GM20000 (cell line): ENCODE results near the gene TEAD1.

Source experiments
- DNase-seq: peaks from one replicate; pipeline ENCODE4 v3.0.0; 2012; ENCODE audit warnings: low spot score
- TF ChIP-seq, protein P1 (sequence below): IDR thresholded peaks from 2 replicates; pipeline ENCODE4 v1.5.1; 2012; ENCODE audit warnings: mild to moderate bottlenecking, control low read depth; ENCODE audit errors: extremely low read depth, missing control alignments

Gene TEAD1

DNA sequence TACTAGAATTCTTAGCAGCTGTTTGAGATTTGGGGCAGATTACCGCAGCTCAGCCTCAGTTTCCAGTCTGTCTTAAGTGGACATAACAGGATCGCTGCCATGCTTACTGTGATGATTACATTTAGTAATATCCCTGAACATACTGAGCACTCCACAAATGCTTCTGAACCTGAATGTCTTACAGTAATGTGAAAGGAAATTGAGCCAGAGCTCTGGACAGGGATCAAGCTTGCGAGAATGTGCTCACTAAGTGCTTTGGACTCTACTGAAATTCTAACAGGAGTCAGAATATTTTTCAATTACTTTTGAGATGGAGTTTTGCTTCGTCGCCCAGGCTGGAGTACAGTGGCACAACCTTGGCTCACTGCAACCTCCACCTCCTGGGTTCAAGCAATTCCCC is 216.3 kb downstream of the TEAD1 start:
- no peak for DNase-seq
- TF ChIP-seq, protein P1, sequence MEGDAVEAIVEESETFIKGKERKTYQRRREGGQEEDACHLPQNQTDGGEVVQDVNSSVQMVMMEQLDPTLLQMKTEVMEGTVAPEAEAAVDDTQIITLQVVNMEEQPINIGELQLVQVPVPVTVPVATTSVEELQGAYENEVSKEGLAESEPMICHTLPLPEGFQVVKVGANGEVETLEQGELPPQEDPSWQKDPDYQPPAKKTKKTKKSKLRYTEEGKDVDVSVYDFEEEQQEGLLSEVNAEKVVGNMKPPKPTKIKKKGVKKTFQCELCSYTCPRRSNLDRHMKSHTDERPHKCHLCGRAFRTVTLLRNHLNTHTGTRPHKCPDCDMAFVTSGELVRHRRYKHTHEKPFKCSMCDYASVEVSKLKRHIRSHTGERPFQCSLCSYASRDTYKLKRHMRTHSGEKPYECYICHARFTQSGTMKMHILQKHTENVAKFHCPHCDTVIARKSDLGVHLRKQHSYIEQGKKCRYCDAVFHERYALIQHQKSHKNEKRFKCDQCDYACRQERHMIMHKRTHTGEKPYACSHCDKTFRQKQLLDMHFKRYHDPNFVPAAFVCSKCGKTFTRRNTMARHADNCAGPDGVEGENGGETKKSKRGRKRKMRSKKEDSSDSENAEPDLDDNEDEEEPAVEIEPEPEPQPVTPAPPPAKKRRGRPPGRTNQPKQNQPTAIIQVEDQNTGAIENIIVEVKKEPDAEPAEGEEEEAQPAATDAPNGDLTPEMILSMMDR, result no peak

DNA sequence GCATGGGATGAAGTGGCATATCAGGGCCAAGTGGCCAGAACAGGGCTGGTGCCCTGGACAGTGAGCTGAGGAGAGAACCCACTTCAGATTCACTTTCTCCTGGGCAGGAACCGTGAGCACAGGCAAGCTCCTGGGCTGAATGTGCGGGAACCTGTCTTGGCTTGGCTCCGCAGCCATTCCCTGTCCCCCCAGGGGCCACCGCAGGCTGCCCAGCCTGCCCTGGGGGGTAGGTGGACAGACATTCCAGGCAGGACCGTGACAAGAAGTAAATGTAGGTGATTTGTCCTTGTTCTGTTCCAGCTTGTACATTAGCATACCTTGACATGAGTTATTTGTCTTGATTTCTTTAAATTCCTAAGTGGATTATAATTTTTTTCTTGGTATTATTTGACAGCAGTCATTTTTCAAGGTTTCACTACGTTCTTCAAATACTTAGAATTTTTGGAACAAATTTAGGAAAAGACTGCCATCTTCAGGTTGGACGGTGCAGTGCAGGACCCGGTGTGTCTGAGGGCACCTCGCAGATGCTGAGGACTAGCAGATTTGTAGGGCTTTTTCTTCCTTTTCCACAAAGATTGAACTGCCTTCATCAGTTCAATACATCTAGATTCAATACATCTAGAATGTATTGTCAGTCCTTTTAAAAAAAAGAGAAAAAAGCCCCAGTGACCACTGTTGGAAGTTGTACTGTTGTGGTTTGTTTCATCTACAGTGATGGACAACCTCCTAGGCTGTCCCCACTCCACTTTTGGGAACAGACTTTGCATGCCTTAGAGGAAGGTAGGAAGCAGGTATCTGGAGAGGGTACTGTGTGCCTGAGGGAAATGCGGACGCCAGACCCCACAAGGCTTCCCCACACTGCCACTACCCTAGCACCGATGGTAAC is 219.8 kb downstream of the TEAD1 start:
- DNase-seq, result peak; percentile 46

DNA sequence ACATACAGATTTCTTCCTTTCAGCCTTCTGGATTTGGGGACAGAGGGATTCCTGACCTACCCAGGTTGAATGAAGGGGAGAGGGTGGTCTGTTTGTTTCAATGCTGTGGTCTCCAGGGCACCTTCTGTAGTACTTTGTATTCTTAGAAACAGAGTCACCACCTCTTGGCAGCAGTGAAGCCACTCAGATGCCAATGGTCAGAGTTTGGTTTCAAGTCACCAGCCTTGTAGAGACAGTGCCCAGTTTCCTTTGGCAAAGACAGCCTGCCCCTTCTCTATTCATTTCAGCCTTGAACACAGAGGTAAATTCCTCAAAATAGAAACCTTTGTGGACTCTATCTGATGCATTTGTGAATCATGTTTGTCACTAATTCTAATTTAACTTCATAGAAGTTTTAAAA is 223.2 kb downstream of the TEAD1 start:
- no peak for DNase-seq
- TF ChIP-seq, protein P1, result no peak

More for the DNA sequence above, 219.8 kb downstream of the TEAD1 start:
- TF ChIP-seq, protein P1, result peak; percentile 73

DNA sequence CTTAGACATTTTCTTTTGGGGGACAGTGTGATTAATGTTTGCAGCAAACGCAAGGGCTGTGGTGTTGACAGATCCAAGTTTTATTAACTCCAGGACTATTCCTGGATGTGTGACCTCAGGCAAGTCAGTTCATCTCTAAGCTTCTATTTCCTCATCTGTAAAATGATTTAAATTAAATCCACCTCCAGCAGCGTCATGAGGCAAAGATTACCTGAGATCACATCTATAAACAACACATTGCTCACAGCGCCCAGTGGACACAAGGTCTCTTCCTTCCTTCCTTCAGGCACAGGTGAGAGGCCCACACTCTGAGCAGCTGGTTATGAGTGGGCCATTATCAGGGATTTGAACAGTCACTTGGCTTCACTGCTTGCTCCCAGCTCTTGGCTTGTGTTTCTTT is 223.6 kb downstream of the TEAD1 start:
- TF ChIP-seq, protein P1, result no peak
- no peak for DNase-seq

DNA sequence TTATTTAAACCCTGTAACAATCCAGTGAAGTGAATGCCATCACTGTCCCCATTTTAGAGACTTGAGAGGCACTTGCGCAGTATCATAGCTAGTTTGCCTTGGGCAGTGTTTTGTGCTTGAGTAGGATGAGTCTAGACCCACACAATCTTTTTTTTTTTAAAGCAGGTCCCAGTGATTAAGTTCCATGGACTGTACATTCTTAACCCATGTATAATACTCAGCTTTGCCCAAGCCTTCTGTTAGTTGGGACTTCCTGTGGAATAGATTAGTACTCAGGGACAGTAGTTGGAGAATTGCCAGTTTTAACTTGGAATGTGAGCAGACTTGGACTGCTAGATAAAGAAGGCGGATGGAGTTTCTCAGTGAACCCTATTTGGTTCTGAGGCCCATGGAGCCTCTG is 226.3 kb downstream of the TEAD1 start:
- DNase-seq, result no peak
- TF ChIP-seq, protein P1, result no peak

DNA sequence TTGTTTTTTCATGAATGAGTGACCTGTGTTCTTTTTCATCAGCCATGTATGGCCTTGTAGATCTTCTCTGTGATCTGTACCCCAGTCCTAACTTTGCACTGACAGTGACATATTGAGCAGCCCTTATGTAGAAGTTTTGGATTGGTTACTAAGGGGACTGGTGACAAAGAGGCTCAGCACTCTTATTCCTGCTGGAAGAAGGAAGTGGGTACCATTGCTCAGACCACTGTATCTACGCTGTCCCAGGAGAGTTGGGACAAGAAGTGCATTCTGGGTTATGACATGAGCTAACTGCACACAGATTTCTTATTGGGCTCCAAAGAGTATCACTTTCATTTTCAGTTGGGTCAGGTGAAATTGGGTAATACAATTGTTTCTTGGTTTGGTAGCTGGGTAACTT is 227.1 kb downstream of the TEAD1 start:
- peak; percentile 15 for DNase-seq
- TF ChIP-seq, protein P1, result no peak

DNA sequence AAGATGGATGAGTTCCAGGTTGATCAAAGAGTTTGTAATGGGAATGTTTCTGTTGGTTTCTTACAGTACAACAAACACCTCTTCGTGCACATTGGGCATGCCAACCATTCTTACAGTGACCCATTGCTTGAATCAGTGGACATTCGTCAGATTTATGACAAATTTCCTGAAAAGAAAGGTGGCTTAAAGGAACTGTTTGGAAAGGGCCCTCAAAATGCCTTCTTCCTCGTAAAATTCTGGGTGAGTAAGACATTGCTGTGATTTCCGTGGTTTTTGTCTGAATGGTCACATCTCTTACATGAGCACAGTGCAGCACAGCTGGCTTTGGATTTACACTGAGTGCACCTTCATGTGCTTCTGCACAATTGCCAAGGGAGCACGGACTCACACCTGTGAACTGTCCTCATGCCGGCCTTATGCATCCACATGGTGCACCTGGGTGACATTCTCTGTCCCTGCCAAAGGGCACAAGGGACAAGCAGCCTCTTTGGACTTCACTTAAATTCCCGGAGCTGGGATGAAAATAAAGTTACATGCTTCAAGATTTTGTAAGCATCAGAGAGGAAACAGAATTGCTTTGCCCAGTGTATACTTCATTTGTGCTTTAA is 227.8 kb downstream of the TEAD1 start:
- TF ChIP-seq, protein P1, result no peak
- DNase-seq, result no peak
